Measurements from ENCODE around the gene MYL4.

Gene MYL4

GRCh38 chr17:47273245-47273644 is 64.1 kb downstream of the MYL4 start:
- no peak for DNase-seq (ENCODE audit: low read depth in 2 of 2)
